Panc1 (cell line): ENCODE measurements around the gene FGFR4.

Experiments
- CTCF ChIP-seq: fragments of 450-650 bp; IDR thresholded peaks from 2 replicates; pipeline ENCODE4 v1.5.1; 2017; ENCODE audit warnings: mild to moderate bottlenecking
- POLR2AphosphoS5 ChIP-seq: IDR thresholded peaks from 2 replicates; pipeline ENCODE4 v1.6.1; 2012; ENCODE audit warnings: mild to moderate bottlenecking, low read depth, low read length, moderate library complexity
- SIN3A ChIP-seq: IDR thresholded peaks from 2 replicates; pipeline ENCODE4 v1.6.1; 2012; ENCODE audit warnings: low read depth, mild to moderate bottlenecking, low read length, moderate library complexity, borderline replicate concordance; ENCODE audit not compliant: insufficient read depth
- TCF7L2 ChIP-seq: IDR thresholded peaks from 2 replicates; pipeline ENCODE4 v1.6.1; 2011; ENCODE audit warnings: mild to moderate bottlenecking, low read depth, low read length, inconsistent platforms
- TF ChIP-seq, protein P1 (sequence below), 2 experiments: IDR thresholded peaks; 2 replicates each; pipeline ENCODE4 v1.6.1; 2011 to 2012; ENCODE audit warnings: low read depth in 2 of 2, control low read depth in 1 of 2, low read length in 1 of 2, mild to moderate bottlenecking in 1 of 2, moderate library complexity in 1 of 2; ENCODE audit not compliant: insufficient read depth in 1 of 2

DNA sequence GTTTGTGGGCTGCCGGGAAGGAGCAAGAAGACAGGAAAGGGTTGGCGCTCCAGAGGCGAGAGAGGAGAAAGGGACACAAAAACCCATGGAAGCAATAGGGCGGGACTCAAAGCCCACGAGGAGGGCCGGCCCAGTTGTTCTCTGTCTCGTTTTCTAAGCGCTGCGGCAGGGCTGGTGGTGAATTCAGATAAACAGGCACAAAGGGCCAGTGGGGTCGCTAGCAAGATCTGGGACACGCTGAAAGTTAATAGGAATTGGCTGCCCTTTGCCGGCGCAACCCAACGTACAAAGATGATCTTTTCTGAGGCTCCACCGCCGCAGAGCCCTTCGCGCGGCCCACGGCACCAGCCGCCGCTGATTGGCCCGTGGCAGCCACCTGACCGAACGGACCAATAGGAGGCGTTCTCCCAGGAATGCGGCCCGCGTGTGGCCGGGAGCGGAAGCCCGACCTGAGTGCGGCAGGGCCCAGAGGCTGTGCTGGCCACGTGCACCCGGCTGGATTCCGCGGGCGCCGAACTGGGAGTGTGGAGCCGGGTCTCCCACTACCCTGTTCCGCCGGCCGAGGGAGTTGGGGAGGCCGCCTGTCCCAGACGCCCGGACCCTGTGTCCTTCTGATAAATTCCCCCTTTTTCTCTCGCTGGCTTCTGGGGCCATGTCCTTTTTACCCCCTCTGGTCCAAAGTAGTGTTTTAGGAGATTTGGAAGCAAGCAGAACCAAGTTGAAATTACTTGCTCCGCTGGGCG, 30.1 kb downstream of the FGFR4 start:
- TF ChIP-seq CTCF, result no peak
- TF ChIP-seq POLR2AphosphoS5, result no peak
- TF ChIP-seq, protein P1, sequence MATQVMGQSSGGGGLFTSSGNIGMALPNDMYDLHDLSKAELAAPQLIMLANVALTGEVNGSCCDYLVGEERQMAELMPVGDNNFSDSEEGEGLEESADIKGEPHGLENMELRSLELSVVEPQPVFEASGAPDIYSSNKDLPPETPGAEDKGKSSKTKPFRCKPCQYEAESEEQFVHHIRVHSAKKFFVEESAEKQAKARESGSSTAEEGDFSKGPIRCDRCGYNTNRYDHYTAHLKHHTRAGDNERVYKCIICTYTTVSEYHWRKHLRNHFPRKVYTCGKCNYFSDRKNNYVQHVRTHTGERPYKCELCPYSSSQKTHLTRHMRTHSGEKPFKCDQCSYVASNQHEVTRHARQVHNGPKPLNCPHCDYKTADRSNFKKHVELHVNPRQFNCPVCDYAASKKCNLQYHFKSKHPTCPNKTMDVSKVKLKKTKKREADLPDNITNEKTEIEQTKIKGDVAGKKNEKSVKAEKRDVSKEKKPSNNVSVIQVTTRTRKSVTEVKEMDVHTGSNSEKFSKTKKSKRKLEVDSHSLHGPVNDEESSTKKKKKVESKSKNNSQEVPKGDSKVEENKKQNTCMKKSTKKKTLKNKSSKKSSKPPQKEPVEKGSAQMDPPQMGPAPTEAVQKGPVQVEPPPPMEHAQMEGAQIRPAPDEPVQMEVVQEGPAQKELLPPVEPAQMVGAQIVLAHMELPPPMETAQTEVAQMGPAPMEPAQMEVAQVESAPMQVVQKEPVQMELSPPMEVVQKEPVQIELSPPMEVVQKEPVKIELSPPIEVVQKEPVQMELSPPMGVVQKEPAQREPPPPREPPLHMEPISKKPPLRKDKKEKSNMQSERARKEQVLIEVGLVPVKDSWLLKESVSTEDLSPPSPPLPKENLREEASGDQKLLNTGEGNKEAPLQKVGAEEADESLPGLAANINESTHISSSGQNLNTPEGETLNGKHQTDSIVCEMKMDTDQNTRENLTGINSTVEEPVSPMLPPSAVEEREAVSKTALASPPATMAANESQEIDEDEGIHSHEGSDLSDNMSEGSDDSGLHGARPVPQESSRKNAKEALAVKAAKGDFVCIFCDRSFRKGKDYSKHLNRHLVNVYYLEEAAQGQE (IDR thresholded peaks at IDR 0.05; ENCODE audit: insufficient read depth in 1 of 2, low read depth in 2 of 2, low read length in 1 of 2), result no peak
- no peak for TF ChIP-seq SIN3A
- TF ChIP-seq TCF7L2, result no peak
